ENCODE data around the gene STX2. TPM values are rescaled to one million over a fixed set of nuclear protein-coding genes. Genes with fewer than 3 reads are reported as not detected.

Gene STX2
- total and polyA plus RNA-seq, 2 experiments from 2014 or later: 16.4 to 35.4 TPM

DNA sequence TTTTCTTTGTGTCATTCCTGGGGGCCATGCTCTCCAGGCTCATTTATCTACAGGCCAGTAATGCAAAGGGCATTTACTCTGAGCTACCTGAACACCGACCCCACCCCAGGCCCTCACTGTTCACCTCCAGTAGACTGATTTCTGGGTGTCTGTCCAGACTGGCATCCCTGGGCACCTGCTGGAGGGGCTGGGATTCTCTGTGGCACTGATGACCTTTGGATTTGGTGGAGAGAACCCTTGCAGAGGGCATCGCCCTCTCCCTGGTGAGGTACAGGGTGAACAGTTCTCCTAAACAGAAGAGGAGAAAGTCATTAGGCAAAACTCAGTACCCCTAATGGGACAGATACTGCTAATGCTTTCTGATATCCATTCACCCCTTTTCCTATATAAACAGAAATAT is 95.9 kb downstream of the STX2 start:
- Mint-ChIP-seq H3K36me3 (ENCODE audit: low read depth) (no peaks in the 10 kb centered on the region; the same call in 1 of the 3 replicates), H3K9me3 (peaks cover 80% of the 10 kb centered on the region), H3K27me3 (ENCODE audit: insufficient read depth, low read depth, poor library complexity) (peaks cover 3% of the 10 kb centered on the region), H3K4me3 (no peak overlapping the region), H3K4me1 (no peaks in the 10 kb centered on the region), H3K27ac (no peak overlapping the region)
- H3K4me2 ChIP-seq: no peak overlapping the region
- H3K27me3 ChIP-seq (ENCODE audit: insufficient read depth): no peaks in the 10 kb centered on the region
- H3K36me3 ChIP-seq (ENCODE audit: insufficient read depth): no peaks in the 10 kb centered on the region; the same call in 1 of the 2 replicates
- no peaks in the 10 kb centered on the region for H3K9me2 ChIP-seq (ENCODE audit: insufficient read depth)
- H3K4me1 ChIP-seq (ENCODE audit: insufficient read depth): no peaks in the 10 kb centered on the region
- no peaks in the 10 kb centered on the region for H4K20me1 ChIP-seq (replicated peaks; ENCODE audit: insufficient read depth)
- ATAC-seq (no peak), DNase-seq (ENCODE audit: low spot score) (no peak)
- no peak overlapping the region for H2AFZ ChIP-seq
- no peaks in the 10 kb centered on the region for H3F3A ChIP-seq (replicated peaks; ENCODE audit: low read depth)
- TF ChIP-seq POLR2AphosphoS5 (IDR thresholded peaks at IDR 0.05; ENCODE audit: low read depth) (no peak), EZH2phosphoT487 (IDR thresholded peaks at IDR 0.05; ENCODE audit: unreplicated experiment) (no peak), JUNB (IDR thresholded peaks at IDR 0.05; ENCODE audit: unreplicated experiment) (no peak), ZNF331 (CRISPR knock-in tag; IDR thresholded peaks at IDR 0.05; ENCODE audit: low read depth) (no peak), EZH2 (IDR thresholded peaks at IDR 0.05; ENCODE audit: low read depth, unreplicated experiment) (no peak), ZNF114 (CRISPR knock-in tag; IDR thresholded peaks at IDR 0.05) (no peak), CREB1 (CRISPR knock-in tag; IDR thresholded peaks at IDR 0.05; ENCODE audit: low read depth) (no peak), STAT1 (IDR thresholded peaks at IDR 0.05; ENCODE audit: unreplicated experiment) (no peak), NANOG (IDR thresholded peaks at IDR 0.05; ENCODE audit: borderline replicate concordance) (no peak)
- TF ChIP-seq, protein P1, sequence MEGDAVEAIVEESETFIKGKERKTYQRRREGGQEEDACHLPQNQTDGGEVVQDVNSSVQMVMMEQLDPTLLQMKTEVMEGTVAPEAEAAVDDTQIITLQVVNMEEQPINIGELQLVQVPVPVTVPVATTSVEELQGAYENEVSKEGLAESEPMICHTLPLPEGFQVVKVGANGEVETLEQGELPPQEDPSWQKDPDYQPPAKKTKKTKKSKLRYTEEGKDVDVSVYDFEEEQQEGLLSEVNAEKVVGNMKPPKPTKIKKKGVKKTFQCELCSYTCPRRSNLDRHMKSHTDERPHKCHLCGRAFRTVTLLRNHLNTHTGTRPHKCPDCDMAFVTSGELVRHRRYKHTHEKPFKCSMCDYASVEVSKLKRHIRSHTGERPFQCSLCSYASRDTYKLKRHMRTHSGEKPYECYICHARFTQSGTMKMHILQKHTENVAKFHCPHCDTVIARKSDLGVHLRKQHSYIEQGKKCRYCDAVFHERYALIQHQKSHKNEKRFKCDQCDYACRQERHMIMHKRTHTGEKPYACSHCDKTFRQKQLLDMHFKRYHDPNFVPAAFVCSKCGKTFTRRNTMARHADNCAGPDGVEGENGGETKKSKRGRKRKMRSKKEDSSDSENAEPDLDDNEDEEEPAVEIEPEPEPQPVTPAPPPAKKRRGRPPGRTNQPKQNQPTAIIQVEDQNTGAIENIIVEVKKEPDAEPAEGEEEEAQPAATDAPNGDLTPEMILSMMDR (conservative IDR thresholded peaks at IDR 0.05; ENCODE audit: low read depth in 2 of 2): no peak
- TF ChIP-seq, protein P2, sequence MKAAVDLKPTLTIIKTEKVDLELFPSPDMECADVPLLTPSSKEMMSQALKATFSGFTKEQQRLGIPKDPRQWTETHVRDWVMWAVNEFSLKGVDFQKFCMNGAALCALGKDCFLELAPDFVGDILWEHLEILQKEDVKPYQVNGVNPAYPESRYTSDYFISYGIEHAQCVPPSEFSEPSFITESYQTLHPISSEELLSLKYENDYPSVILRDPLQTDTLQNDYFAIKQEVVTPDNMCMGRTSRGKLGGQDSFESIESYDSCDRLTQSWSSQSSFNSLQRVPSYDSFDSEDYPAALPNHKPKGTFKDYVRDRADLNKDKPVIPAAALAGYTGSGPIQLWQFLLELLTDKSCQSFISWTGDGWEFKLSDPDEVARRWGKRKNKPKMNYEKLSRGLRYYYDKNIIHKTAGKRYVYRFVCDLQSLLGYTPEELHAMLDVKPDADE (IDR thresholded peaks at IDR 0.05): no peak
- TF ChIP-seq, protein P3, sequence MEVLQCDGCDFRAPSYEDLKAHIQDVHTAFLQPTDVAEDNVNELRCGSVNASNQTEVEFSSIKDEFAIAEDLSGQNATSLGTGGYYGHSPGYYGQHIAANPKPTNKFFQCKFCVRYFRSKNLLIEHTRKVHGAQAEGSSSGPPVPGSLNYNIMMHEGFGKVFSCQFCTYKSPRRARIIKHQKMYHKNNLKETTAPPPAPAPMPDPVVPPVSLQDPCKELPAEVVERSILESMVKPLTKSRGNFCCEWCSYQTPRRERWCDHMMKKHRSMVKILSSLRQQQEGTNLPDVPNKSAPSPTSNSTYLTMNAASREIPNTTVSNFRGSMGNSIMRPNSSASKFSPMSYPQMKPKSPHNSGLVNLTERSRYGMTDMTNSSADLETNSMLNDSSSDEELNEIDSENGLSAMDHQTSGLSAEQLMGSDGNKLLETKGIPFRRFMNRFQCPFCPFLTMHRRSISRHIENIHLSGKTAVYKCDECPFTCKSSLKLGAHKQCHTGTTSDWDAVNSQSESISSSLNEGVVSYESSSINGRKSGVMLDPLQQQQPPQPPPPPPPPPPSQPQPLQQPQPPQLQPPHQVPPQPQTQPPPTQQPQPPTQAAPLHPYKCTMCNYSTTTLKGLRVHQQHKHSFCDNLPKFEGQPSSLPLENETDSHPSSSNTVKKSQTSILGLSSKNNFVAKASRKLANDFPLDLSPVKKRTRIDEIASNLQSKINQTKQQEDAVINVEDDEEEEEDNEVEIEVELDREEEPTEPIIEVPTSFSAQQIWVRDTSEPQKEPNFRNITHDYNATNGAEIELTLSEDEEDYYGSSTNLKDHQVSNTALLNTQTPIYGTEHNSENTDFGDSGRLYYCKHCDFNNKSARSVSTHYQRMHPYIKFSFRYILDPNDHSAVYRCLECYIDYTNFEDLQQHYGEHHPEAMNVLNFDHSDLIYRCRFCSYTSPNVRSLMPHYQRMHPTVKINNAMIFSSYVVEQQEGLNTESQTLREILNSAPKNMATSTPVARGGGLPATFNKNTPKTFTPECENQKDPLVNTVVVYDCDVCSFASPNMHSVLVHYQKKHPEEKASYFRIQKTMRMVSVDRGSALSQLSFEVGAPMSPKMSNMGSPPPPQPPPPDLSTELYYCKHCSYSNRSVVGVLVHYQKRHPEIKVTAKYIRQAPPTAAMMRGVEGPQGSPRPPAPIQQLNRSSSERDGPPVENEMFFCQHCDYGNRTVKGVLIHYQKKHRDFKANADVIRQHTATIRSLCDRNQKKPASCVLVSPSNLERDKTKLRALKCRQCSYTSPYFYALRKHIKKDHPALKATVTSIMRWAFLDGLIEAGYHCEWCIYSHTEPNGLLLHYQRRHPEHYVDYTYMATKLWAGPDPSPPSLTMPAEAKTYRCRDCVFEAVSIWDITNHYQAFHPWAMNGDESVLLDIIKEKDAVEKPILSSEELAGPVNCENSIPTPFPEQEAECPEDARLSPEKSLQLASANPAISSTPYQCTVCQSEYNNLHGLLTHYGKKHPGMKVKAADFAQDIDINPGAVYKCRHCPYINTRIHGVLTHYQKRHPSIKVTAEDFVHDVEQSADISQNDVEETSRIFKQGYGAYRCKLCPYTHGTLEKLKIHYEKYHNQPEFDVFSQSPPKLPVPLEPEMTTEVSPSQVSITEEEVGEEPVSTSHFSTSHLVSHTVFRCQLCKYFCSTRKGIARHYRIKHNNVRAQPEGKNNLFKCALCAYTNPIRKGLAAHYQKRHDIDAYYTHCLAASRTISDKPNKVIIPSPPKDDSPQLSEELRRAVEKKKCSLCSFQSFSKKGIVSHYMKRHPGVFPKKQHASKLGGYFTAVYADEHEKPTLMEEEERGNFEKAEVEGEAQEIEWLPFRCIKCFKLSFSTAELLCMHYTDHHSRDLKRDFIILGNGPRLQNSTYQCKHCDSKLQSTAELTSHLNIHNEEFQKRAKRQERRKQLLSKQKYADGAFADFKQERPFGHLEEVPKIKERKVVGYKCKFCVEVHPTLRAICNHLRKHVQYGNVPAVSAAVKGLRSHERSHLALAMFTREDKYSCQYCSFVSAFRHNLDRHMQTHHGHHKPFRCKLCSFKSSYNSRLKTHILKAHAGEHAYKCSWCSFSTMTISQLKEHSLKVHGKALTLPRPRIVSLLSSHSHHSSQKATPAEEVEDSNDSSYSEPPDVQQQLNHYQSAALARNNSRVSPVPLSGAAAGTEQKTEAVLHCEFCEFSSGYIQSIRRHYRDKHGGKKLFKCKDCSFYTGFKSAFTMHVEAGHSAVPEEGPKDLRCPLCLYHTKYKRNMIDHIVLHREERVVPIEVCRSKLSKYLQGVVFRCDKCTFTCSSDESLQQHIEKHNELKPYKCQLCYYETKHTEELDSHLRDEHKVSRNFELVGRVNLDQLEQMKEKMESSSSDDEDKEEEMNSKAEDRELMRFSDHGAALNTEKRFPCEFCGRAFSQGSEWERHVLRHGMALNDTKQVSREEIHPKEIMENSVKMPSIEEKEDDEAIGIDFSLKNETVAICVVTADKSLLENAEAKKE (CRISPR knock-in tag; IDR thresholded peaks at IDR 0.05): no peak
- TF ChIP-seq, protein P4, sequence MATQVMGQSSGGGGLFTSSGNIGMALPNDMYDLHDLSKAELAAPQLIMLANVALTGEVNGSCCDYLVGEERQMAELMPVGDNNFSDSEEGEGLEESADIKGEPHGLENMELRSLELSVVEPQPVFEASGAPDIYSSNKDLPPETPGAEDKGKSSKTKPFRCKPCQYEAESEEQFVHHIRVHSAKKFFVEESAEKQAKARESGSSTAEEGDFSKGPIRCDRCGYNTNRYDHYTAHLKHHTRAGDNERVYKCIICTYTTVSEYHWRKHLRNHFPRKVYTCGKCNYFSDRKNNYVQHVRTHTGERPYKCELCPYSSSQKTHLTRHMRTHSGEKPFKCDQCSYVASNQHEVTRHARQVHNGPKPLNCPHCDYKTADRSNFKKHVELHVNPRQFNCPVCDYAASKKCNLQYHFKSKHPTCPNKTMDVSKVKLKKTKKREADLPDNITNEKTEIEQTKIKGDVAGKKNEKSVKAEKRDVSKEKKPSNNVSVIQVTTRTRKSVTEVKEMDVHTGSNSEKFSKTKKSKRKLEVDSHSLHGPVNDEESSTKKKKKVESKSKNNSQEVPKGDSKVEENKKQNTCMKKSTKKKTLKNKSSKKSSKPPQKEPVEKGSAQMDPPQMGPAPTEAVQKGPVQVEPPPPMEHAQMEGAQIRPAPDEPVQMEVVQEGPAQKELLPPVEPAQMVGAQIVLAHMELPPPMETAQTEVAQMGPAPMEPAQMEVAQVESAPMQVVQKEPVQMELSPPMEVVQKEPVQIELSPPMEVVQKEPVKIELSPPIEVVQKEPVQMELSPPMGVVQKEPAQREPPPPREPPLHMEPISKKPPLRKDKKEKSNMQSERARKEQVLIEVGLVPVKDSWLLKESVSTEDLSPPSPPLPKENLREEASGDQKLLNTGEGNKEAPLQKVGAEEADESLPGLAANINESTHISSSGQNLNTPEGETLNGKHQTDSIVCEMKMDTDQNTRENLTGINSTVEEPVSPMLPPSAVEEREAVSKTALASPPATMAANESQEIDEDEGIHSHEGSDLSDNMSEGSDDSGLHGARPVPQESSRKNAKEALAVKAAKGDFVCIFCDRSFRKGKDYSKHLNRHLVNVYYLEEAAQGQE (IDR thresholded peaks at IDR 0.05; ENCODE audit: unreplicated experiment): no peak
- H3K27ac ChIP-seq (ENCODE audit: low read depth): no peak overlapping the region
- H3K79me2 ChIP-seq (replicated peaks; ENCODE audit: insufficient read depth): no peaks in the 10 kb centered on the region
- no peak overlapping the region for H3K4me3 ChIP-seq

Measured in GM23338 (cell line).